ENCODE data around the gene TBC1D10B. TPM values are rescaled to one million over a fixed set of nuclear protein-coding genes. Genes with fewer than 3 reads are reported as not detected.
"Not testable (repeated sequence)": the region's sequence is repeated elsewhere in the genome, so short reads cannot be mapped to it uniquely, and the experiment has no call there.

TBC1D10B gene
- total RNA-seq, 1 donor, result 40.9 TPM

DNA sequence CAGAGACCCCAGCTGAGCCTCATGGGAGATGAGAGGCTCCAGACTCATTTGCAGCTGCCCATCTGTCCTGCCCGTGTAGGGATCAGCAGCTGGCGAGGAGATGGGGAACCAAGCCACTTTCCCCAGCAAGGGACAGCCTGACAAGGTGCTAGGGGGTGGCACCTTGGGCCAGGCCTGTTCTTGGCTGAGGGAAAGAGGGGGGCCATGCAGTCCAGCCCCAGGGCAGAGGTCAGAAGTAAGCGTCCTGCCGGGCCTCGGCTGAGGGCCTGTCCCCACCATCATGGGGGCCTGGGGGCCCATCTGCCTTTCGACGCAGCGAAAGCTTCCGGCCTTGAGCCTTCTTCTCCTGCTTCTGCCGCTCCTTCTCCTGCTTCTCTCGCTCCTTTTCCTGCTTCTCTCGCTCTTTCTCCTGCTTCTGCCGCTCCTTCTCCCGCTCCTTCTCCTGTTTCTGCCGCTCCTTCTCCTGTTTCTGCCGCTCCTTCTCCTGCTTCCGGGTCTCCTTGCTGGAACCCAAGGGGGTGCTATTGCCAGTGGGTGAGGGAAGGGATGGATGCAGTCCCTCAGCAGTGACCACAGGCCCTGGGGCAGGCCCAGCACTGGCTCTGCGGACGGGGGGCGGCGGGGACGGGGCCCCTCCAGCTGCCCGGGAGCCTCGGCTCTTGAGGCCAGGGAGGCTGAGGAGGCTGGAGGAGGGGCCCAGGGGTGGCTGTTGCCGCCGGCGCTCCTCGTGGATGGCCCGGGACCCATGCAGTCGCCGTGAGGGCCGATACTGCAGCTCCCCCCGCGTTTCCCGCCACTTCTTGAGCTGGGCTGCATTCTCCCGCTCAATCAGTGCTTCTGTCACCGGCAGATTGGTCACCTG is 12.3 kb downstream of the TBC1D10B start:
- no peak for DNase-seq (ENCODE audit: low read depth in 2 of 3, low spot score in 2 of 3)

DNA sequence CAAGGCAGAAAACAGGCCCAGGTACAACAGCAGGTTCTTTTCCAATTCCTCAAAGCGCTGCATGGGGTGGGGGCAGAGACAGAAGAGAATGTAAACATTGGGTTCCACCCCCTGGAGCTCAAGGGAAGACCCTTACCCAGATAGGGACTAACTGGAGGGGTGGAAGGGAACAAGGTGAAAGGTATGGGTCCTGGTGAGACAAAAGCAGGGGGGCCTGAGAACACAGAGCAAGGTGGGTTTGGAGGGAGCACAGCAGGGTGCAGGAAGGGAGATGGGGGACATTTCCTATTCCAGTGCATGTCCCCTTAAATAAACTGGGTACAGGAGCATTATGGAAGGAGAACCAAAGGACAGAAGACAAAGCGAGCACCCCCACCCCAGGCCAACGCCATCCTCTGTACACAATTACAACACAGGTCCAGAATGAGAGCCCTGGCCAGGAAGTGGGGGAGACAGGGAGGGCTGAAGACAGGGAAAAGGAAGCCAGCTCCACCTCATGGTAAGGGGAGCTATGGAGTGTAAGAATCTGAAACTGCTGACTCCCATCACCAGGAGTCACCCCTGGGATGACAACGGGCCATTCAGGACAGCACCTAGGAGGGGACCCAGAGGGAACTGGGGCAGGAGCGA is 13.1 kb downstream of the TBC1D10B start:
- no peak for DNase-seq (ENCODE audit: low read depth in 2 of 3, low spot score in 2 of 3)

DNA sequence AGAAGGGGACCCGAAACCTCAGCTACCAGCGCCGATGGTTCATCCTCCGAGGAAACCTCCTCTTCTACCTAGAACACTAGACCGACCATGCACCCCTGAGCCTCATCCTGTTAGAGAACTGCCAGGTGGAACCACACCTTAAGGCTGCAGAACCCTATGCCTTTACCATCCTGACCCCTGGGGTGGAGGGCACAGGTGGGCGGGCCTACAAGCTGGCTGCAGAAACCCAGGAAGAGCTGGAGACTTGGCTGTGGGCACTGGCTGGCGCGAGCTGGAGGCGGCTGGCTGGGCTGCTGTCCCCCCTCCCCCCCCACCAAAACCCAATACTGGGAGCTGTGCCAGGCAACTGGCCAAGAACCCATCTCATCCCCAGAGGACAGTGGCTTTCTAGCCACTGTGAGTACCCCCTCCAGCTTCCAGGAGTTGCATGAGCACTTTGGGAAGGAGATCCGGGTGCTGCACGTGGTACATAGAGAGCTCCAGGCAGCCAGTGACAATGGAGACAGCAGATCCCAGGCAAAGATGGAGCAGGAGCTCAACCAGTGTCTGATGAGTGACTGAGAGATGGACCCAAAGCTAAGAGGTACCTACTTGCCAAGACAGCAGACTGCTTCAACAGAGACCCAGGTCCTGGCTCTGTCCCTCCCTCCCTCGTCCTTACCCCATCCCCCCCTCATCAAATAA is 13.8 kb downstream of the TBC1D10B start:
- no peak for DNase-seq (ENCODE audit: low read depth in 2 of 3, low spot score in 2 of 3)

- DNase-seq (ENCODE audit: low read depth in 2 of 3, low spot score in 2 of 3), result no peak
Measured at GRCh38 chr16:30355954-30356308, 14.4 kb downstream of the TBC1D10B start.

GRCh38 chr16:30355144-30355953 is 14.9 kb downstream of the TBC1D10B start, which contains the start of gene CD2BP2:
CD2BP2 (minus strand) TSS chr16:30355308; CDS start chr16:30354681, 627 bp downstream.
- DNase-seq (ENCODE audit: low read depth in 2 of 3, low spot score in 2 of 3), result peak; percentile 75 to 95 (median 92)

DNA sequence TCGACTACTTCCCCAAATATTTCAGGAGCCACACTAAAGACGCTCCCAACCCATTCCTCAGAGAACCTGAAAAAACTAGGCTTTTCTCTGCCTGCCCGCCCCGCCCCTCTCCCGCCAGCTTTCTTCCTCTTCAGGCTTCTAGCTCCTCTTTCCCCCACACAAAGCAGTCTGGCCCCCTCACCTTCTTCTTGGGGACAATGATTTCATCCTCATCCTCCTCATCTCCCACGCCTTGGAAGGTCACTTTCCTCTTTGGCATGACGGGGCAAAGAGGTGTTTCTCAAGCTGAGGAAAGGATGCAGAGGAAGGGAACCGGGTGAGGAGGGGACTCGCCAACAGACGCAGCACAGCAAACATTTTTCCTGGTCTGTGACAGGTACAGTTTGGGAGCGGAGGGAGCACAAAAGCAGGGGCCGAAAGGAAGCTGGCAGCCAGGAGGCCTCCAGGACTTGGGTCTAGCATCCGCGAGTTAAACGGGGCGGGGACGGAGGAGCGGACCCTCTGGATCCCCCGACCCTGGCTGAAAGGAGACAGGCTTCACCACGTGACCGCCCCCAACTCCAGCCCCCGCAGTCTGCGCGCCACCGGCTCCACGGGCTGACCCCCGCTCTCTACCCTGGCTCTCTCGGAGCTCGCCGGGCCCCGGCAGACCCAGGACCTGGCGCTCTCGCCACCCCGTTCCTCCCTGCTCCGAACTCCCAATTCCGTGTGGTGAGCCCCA is 15.7 kb downstream of the TBC1D10B start:
- peak in 1 of 3 donors; percentile 44 for DNase-seq (ENCODE audit: low read depth in 2 of 3, low spot score in 2 of 3)

DNA sequence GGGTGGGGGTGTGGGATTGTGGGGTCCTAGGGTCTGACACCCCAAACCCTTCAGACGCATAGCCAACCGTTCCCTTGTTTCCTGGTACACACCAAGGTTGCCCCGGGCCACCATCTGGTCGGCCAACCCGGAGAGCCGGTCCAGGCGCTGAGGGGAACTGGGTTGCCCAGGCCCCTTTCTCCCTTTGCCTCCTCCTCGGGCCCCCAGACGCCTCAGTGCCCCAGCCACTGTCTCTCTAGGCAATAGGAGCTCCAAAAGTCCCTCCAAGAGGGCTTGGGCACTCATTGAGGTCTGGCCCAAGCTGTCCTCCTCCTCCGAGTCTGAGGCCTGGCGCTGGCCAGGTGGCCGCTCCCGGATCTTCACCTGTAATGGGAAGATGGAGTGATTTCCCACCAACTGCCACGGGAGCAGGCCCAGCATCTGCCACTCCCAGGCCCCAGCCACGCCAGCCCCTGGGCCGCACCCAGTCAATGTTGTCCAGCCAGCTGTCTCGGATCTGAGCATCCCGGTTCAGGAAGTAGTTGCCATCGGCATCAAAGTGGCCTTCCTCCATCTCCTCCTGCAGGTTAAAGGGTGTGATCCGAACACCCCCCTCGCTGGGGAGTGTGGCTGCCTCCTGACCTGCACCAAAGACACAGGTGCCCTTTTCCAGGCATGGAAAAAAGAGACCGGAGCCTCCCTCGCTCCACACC is 16.7 kb downstream of the TBC1D10B start:
- no peak for DNase-seq (ENCODE audit: low read depth in 2 of 3, low spot score in 2 of 3)

- DNase-seq (ENCODE audit: low read depth in 2 of 3, low spot score in 2 of 3), result no peak
Measured at GRCh38 chr16:30352488-30353401, 17.5 kb downstream of the TBC1D10B start.

DNA sequence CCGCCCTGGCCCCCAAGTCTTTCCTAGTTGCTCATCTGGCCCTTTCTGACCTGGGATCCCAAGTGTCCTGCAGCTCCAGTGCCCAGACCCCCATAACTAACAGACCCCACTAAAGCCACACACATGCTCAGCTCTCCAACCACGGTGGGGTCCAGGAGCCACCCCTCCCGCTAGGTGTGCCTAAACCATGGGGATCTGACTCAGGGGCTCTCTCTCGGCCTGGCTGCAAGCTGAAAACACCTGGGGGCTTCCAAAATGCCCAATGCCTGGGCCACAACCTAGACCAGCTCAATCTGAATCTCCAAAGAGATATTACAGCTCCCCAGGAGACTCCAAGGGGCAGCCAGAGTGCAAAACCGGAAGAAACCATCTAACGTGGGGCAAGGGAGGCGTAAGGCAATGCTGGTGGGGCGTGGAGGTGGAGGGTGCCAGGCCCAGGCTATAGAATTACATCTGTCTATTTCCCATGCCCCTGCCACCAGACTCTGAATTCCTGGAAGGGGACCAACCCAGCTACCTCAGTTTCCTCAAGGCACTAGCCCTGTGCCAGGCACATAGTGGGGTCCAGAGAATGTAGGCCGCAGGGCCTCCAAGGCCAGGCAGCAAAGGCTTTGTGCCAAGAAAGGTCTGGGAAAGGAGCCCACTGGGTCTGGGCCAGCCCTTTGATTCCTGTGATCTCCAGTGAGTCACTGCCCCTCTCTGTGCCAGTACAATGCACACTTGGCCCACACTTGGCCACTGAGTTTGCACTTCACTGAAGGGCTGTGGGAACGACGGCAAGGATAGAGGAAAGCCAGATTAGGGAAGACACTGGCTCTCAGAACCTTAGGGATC is 18.5 kb downstream of the TBC1D10B start:
- DNase-seq (ENCODE audit: low read depth in 2 of 3, low spot score in 2 of 3), result no peak

- no peak for DNase-seq (ENCODE audit: low read depth in 2 of 3, low spot score in 2 of 3)
Measured at GRCh38 chr16:30351001-30351441, 19.3 kb downstream of the TBC1D10B start.

DNA sequence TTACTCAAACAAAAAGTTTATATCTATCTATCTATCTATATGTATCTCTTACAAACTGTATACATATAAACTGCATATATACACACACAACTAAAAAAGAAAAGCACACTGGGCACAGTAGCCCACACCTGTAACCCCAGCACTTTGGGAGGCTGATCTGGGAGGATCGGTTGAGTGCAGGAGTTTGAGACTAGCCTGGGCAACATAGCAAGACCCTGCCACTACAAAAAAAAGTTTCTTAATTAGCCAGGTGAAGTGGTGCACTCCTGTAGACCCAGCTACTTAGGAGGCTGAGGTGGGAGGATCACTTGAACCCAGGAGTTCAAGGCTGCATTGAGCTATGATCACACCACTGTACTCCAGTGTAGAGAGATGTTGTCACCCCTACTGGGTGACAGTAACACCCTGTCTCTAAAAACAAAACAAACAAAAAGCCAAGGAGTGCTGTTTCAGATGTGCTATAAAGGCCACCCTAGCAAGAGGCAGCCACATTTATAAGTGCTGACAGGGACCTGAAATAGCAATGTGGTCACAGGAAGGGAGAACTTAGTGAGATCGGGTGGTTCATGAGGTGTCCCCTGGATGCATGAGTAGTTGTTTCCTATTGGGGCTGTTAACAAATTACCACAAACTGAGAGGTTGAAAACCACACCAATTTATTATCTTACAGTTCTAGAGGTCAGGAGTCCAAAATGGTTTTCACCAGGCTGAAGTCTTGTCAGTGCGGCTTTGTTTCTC is 20.0 kb downstream of the TBC1D10B start:
- DNase-seq (ENCODE audit: low read depth in 2 of 3, low spot score in 2 of 3), result no peak

DNA sequence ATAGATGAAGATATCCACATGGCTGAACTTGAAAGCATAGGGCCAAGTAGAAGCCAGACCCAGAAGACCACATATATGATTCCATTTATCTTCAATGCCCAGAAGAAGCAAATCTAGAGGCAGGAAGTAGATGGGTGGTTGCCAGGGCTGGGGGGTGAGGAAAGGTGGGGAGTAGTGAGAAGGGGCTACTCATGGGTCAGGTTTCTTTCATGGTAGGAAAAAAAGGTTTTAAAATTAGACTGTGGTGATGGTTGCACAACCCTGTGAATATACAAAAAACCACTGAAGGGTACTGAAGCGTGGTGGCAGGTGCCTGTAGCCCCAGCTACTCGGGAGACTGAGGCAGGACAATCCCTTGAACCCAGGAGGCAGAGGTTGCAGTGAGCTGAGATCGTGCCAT is 20.6 kb downstream of the TBC1D10B start:
- peak in 1 of 3 donors; percentile 53 for DNase-seq (ENCODE audit: low read depth in 2 of 3, low spot score in 2 of 3)

GRCh38 chr16:30348929-30349328 is 21.4 kb downstream of the TBC1D10B start:
- DNase-seq (ENCODE audit: low read depth in 2 of 3, low spot score in 2 of 3), result no peak

DNA sequence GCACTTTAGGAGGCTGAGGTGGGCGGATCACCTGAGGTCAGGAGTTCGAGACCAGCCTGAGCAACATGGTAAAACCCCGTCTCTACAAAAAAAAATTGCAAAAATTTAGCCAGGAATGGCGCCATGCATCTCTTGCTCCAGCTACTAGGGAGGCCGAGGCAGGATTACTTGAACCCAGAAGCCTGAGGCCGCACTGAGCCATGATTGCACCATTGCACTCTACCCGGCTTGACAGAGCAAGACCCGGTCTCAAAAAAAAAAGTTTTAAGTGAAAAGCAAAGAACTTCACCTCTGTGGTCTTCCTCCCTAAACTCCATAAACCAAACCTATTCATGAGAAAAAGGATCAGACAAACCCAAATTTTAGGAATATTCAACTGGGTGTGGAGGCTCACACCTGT is 22.2 kb downstream of the TBC1D10B start:
- no peak for DNase-seq (ENCODE audit: low read depth in 2 of 3, low spot score in 2 of 3)

DNA sequence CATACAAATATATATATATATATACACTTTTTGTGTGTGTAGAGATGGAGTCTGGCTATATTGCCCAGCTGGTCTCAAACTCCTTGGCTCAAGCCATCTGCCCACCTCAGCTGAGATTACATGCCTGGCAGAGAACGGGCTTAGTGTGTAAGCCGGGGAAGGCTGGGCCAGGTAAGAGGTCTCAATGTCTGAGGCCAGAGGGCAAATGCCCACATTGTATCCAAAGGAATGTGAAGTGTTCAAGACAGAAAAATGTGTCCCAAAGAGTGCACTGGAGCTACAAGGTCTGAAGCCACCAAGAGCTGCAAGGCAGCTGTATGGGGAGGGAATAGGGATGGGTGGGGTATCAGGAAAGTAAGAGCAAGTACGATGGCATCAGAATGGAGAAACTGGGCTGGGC is 24.0 kb downstream of the TBC1D10B start:
- no peak for DNase-seq (ENCODE audit: low read depth in 2 of 3, low spot score in 2 of 3)

GRCh38 chr16:30343491-30343820 is 26.8 kb downstream of the TBC1D10B start:
- not testable (repeated sequence) for DNase-seq (ENCODE audit: low read depth in 2 of 3, low spot score in 2 of 3)
